GM19467 (cell line): ENCODE measurements around the gene KNSTRN.

Source experiments
- ATAC-seq: cut with Tn5 transposase; IDR thresholded peaks from one replicate; pipeline ENCODE4 v1.9.1; 2021; ENCODE audit warnings: mild to moderate bottlenecking, moderate library complexity; ENCODE audit not compliant: unreplicated experiment

KNSTRN gene

GRCh38 chr15:40365624-40366456 lies 16.7 kb upstream of the KNSTRN start:
- ATAC-seq: no peak

GRCh38 chr15:40366457-40367370 lies 15.8 kb upstream of the KNSTRN start:
- no peak for ATAC-seq

DNA sequence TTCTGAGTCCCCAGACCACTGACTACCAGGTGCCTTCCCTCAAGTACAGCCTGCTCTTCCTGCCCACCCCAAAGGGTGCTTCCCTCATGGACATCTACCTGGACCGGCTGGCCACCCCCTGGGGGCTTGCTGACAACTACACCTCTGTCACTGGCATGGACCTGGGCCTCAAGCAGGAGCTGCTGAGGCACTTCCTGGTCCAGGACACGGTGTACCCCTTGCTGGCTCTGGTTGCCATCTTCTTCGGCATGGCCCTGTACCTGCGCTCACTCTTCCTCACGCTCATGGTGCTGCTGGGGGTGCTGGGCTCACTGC lies 15.2 kb upstream of the KNSTRN start:
- no peak for ATAC-seq

- peak; percentile 79 for ATAC-seq
These were observed 14.6 kb upstream of the KNSTRN start for GRCh38 chr15:40367686-40368611.

GRCh38 chr15:40368719-40369473 lies 13.6 kb upstream of the KNSTRN start:
- ATAC-seq: no peak

DNA sequence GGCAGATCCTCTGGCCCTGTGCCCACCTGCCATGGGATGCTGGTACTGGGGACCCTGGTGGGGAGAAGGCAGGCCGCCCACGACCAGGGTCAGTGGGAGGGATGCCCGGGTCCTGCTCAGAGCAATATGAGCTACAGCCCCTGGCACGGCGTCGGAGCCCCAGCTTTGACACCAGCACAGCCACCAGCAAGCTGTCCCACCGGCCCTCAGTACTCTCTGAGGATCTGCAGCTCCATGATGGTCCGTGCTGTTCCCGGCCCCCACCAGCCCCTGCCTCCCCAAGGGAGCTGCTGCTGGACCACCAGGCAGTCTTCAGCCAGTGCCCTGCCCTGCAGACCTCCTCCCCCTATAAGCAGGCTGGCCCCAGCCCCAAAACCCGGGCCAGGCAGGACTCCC lies 13.0 kb upstream of the KNSTRN start:
- no peak for ATAC-seq

GRCh38 chr15:40369971-40370370 lies 12.6 kb upstream of the KNSTRN start:
- no peak for ATAC-seq

DNA sequence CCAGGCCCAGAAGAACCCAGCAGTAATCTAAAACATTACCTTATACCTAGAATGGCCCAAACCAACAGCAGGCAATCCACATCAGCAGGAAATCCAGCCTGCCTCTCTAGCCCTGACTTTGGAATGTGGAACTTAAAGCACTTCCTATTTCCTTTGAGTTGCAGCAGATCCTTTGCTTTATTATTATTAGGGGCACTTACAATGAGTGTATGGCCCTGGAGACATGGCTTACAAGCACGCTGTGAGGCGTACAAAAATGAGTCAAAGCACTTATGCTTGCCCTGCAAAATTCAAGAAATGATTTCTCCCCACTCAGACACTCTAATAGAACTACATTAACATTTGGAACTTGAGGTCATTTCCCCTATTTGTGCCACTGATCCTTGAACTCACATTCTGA lies 9.5 kb upstream of the KNSTRN start:
- no peak for ATAC-seq

GRCh38 chr15:40377606-40378005 lies 4.9 kb upstream of the KNSTRN start:
- ATAC-seq: no peak

DNA sequence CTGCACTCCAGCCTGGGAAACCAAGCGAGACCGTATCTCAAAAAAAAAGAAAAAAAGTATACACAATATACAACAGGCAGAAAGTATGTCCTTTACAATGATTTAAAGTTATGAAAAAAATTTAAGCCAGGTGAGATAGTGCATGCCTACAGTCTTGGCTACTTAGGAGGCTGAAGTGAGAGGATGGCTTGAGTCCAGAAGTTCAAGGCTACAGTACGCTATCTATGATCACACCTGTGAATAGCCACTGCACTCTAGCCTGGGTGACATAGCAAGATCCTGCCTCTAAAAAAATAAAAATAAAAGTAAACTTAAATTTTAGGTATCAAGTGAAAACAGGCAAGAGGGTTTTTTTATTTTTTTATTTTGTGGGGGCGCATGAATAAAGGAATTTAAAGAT lies 3.1 kb upstream of the KNSTRN start:
- no peak for ATAC-seq

DNA sequence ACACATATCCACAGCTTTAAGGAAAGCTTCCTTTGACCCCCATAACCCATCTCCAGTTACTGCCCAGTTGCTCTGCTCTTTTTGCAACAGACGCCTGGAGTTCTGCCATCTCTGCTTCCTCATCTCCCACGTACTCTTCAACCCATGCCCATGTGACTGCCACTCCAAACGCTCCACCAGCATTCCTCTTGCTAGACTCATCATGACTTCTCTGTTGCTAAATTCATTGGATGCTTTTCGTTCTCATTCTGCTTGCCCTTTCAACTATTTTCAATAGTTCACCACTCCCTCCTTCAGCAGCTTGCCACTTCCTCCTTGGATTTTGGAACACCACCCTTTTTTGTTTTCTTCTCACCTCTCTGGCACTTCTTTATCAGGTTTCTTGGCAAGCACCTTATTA lies 2.7 kb upstream of the KNSTRN start:
- ATAC-seq: no peak

DNA sequence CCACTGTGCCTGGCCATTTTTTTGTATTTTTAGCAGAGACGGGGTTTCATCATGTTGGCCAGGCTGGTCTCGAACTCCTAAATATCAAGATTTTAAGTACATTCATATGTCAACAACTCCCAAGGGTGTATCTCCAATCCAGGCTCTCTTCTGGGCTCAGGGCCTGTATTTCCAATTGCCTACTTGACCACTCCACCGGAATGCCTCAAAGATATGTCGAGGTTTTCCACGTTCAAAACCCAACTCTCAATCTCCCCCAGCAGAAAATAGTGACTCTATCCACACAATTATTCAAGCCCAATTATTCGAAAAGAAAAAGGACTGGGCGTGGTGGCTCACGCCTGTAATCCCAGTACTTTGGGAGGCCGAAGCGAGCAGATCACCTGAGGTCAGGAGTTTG lies 1.9 kb upstream of the KNSTRN start:
- ATAC-seq: no peak

DNA sequence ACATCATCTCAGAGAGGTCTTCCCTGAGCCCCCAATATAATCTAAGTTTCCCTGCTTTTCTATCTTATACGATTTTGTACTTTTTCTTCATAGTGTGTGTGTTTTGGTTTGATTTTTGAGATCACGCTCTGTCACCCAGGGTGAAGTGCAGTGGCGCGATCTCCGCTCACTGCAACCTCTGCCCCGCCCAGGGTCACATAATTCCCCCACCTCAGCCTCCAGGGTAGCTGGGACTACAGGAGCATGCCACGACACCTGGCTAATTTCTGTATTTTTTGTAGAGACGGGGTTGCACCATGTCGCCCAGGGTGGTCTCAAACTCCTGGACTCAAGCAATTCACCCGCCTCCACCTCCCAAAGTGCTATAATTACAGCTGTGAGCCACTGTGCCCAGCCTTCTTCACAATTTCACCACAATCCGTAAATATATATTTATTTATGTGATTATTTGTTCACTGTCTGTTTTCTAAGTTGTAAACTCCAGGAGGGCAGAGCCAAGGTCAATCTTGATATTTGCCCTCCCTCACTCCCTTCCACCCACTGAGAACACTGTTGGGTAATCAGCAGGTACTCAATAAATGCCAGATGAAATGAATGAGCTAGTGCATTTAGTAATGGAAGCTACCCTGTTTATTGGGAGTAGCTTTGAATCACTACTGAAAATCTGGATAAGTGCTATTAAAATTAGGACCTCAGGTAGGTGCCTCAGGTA lies 547 bp upstream of the KNSTRN start:
- ATAC-seq: no peak

DNA sequence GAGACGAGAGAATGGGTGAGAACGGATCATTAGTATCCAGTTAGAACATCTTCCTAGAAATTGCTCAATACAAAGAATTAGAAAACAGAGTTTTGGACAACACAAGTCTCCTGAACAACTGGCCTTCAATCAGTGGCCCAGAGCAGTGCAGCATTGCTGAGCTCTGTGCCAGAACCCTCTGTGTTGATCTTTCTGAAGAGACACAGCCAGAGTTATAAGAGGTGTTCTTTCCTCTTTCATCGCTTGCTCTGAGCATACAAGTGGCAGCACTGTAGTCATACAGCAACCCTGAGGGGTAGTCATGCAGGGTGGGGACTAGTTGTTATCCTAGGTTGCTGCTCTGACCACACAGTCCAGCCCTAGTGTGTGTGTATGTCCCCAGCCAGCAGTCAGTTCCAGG lies 4.0 kb downstream of the KNSTRN start:
- no peak for ATAC-seq

DNA sequence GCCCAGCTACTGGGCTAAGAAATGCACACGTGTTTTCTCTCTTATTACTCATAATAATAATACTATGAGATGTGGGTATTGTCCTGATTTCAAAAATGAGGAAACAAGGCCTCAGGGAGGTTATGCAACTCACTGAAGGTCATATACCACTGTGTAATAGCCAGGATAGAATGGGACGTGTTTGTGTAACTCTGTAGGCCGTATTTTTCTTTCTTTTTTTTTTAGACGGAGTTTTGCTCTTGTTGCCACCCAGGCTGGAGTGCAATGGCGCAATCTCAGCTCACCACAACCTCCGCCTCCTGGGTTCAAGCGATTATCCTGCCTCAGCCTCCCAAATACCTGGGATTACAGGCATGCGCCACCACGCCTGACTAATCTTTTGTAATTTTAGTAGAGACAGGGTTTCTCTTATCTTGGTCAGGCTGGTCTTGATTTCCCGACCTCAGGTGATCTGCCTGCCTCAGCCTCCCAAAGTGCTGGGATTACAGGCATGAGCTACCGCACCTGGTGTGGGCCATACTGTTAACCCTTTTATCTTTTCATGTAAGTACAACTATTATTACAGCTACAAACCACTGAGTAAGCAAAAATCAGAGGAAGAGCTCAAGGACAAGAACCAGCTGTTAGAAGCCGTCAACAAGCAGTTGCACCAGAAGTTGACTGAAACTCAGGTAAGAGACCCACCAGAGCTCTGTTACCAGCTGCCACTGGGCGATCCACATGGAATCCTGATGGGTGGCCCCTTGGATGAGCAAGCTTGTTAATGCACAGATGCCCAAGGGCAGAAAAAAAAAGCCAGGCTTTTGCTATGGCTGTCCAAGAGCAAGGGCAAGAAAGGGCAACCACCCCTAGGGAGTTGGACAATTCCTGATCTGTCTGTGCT lies 6.7 kb downstream of the KNSTRN start:
- no peak for ATAC-seq

- no peak for ATAC-seq
These were observed 7.5 kb downstream of the KNSTRN start for GRCh38 chr15:40389824-40390595.

DNA sequence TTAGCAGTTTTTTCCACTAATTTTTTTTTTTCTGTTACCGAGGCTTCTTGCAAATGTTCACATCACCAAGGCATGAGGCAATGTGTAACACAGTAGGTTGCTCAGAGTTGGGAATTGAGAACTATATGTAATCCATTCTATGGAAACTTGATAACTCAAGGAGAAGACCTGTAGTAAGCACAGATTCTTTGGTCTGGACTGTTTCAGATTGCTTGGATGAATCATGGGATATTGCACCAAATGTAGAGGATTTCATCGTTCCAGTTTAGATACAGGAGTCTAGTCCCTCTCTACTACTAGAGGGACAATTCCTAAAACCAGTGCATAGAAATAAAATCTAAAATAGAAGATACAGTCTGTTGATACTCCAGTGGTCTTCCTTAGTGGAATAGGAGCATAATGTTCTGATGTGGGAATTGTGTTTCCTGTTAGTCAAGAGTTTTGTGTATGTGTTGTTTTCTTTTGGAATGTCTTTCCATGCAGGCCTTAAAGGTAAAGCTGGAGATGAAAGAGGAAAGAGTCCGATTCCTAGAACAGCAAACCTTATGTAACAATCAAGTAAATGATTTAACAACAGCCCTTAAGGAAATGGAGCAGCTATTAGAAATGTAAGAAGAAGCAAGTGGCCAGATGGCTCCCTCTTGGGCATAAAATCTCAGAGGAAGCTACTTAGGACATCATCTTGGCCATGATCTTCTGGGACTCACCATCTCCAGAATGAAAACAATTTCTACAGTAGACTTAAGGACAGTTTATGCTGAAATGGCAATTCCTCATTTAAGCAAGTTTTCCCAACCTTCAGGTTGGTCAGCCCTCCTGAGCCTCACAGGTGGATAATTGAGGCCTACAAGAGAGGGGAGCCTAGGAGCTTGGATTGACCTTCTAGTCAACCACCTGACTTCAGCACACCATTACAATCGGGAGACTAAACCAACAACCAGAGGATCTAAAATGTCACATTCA lies 10.7 kb downstream of the KNSTRN start:
- ATAC-seq: no peak
